ENCODE results near the gene NUPR2. TPM values are rescaled to one million over a fixed set of nuclear protein-coding genes. Genes with fewer than 3 reads are reported as not detected.
A peak's percentile ranks its signal among the peaks of the same experiment; 100 is the strongest.
"Not testable (repeated sequence)": the region's sequence is repeated elsewhere in the genome, so short reads cannot be mapped to it uniquely, and the experiment has no call there.

The NUPR2 gene
- total and polyA plus RNA-seq, 3 experiments from 2014 or later = not detected

GRCh38 chr7:56110611-56111010 lies 5.6 kb downstream of the NUPR2 start:
- Histone ChIP-seq H3K4me1 (ENCODE audit: insufficient read depth, low read length) (peaks cover 11% of the 10 kb centered on the region), H3K9me3 (ENCODE audit: low read length) (no peaks in the 10 kb centered on the region), H3K27me3 (ENCODE audit: insufficient read depth, low read length, poor library complexity, severe bottlenecking) (no peaks in the 10 kb centered on the region), H3K4me3 (ENCODE audit: low read length) (no peak overlapping the region), H3K36me3 (ENCODE audit: insufficient read depth, low read length) (no peaks in the 10 kb centered on the region), H3K27ac (ENCODE audit: low read depth, low read length) (no peak overlapping the region)
- Mint-ChIP-seq H3K4me1 (peaks cover 19 to 25% (median 24%) of the 10 kb centered on the region in 3 donors), H3K4me3 (no peak overlapping the region), H3K27me3 (peaks cover under 1 to 3% of the 10 kb centered on the region in 2 donors), H3K36me3 (peaks cover 2 to 12% (median 3%) of the 10 kb centered on the region in 3 donors), H3K9me3 (no peaks in the 10 kb centered on the region), H3K27ac (no peak overlapping the region)
- DNase-seq = no peak
- POLR2A ChIA-PET = no interaction called here
- CTCF ChIA-PET = no interaction called here

GRCh38 chr7:56107954-56108258 lies 8.3 kb downstream of the NUPR2 start:
- Mint-ChIP-seq H3K4me1 (peaks cover 29 to 43% (median 39%) of the 10 kb centered on the region in 3 donors), H3K36me3 (peaks cover 3 to 31% (median 5%) of the 10 kb centered on the region in 3 donors), H3K27ac (peak overlapping the region in 4 of 8 donors; percentile 4 to 99 (median 88))

GRCh38 chr7:56106108-56107073 lies 9.8 kb downstream of the NUPR2 start, which contains the start of gene CHCHD2:
TSS of gene CHCHD2 (minus strand) at chr7:56106476. CDS start at chr7:56106413, 63 bp downstream.
- peaks cover 29 to 43% (median 39%) of the 10 kb centered on the region in 3 donors for H3K4me1 Mint-ChIP-seq
- POLR2A ChIA-PET = interaction anchor here (0.6 to 1.6 kb wide), 7 partner anchors 41 to 740 kb away, joined by 3 to 8 read pairs (median 6); partner anchors contain the start of genes CCT6A, MRPS17, PSPH and SUMF2
- H3K27ac ChIP-seq (ENCODE audit: low read depth, low read length) = peak within 1 kb of the TSS; percentile 97
- peak; percentile 88 to 96 (median 92) for DNase-seq
- peak within 1 kb of the TSS; percentile 93 to 100 (median 98) for H3K27ac Mint-ChIP-seq
- H3K27me3 Mint-ChIP-seq = peaks cover 0 to 2% of the 10 kb centered on the region in 2 donors
- H3K27me3 ChIP-seq (ENCODE audit: insufficient read depth, low read length, poor library complexity, severe bottlenecking) = no peaks in the 10 kb centered on the region
- peaks cover 22% of the 10 kb centered on the region for H3K4me1 ChIP-seq (ENCODE audit: insufficient read depth, low read length)
- H3K4me3 Mint-ChIP-seq = peak within 1 kb of the TSS; percentile 92 to 99 (median 97)
- peak within 1 kb of the TSS; percentile 93 for H3K4me3 ChIP-seq (ENCODE audit: low read length)
- CTCF ChIA-PET = interaction anchor here (0.7 to 1.7 kb wide), 3 partner anchors 32 to 100 kb away, joined by 3 to 4 read pairs (median 3); no protein-coding TSS in a partner anchor
- H3K9me3 Mint-ChIP-seq = no peaks in the 10 kb centered on the region
- H3K9me3 ChIP-seq (ENCODE audit: low read length) = no peaks in the 10 kb centered on the region
- H3K36me3 Mint-ChIP-seq = peaks cover 3 to 44% (median 8%) of the 10 kb centered on the region in 3 donors
- peaks cover 25% of the 10 kb centered on the region for H3K36me3 ChIP-seq (ENCODE audit: insufficient read depth, low read length)

More at GRCh38 chr7:56107954-56108258, 8.3 kb downstream of the NUPR2 start:
- H3K27me3 Mint-ChIP-seq = peaks cover 0 to 2% of the 10 kb centered on the region in 2 donors
- no peaks in the 10 kb centered on the region for H3K27me3 ChIP-seq (ENCODE audit: insufficient read depth, low read length, poor library complexity, severe bottlenecking)
- DNase-seq = no peak
- POLR2A ChIA-PET = no interaction called here
- CTCF ChIA-PET = no interaction called here
- H3K27ac ChIP-seq (ENCODE audit: low read depth, low read length) = peak overlapping the region; percentile 97
- peak overlapping the region in 5 of 7 donors; percentile 37 to 97 (median 59) for H3K4me3 Mint-ChIP-seq
- no peaks in the 10 kb centered on the region for H3K9me3 ChIP-seq (ENCODE audit: low read length)
- H3K36me3 ChIP-seq (ENCODE audit: insufficient read depth, low read length) = peaks cover 13% of the 10 kb centered on the region
- no peaks in the 10 kb centered on the region for H3K9me3 Mint-ChIP-seq
- H3K4me3 ChIP-seq (ENCODE audit: low read length) = peak overlapping the region; percentile 93
- H3K4me1 ChIP-seq (ENCODE audit: insufficient read depth, low read length) = peaks cover 22% of the 10 kb centered on the region

GRCh38 chr7:56105508-56105907 lies 10.7 kb downstream of the NUPR2 start:
- Histone ChIP-seq H3K9me3 (ENCODE audit: low read length) (no peaks in the 10 kb centered on the region), H3K27ac (ENCODE audit: low read depth, low read length) (peak overlapping the region; percentile 97), H3K36me3 (ENCODE audit: insufficient read depth, low read length) (peaks cover 33% of the 10 kb centered on the region), H3K27me3 (ENCODE audit: insufficient read depth, low read length, poor library complexity, severe bottlenecking) (no peaks in the 10 kb centered on the region), H3K4me3 (ENCODE audit: low read length) (peak overlapping the region; percentile 93), H3K4me1 (ENCODE audit: insufficient read depth, low read length) (peaks cover 22% of the 10 kb centered on the region)
- Mint-ChIP-seq H3K4me3 (peak overlapping the region; percentile 92 to 99 (median 97)), H3K27ac (peak overlapping the region; percentile 93 to 100 (median 98)), H3K4me1 (peaks cover 29 to 43% (median 39%) of the 10 kb centered on the region in 3 donors), H3K9me3 (no peaks in the 10 kb centered on the region), H3K36me3 (peaks cover 3 to 53% (median 12%) of the 10 kb centered on the region in 3 donors), H3K27me3 (peaks cover 0 to 2% of the 10 kb centered on the region in 2 donors)
- DNase-seq = peak; percentile 6 to 57 (median 30)
- POLR2A ChIA-PET = interaction anchor here (0.6 to 1.5 kb wide), 3 partner anchors 41 to 533 kb away, joined by 3 to 6 read pairs (median 5); partner anchors contain the start of genes MRPS17 and SUMF2
- CTCF ChIA-PET = interaction anchor here (0.7 to 1.5 kb wide), 2 partner anchors 41 to 99 kb away, joined by 3 read pairs; no protein-coding TSS in a partner anchor

GRCh38 chr7:56104138-56104537 lies 12.1 kb downstream of the NUPR2 start:
- H3K9me3 ChIP-seq (ENCODE audit: low read length); DNase-seq; POLR2A ChIA-PET; H3K27ac ChIP-seq (ENCODE audit: low read depth, low read length); H3K27me3 Mint-ChIP-seq; H3K9me3 Mint-ChIP-seq; H3K27me3 ChIP-seq (ENCODE audit: insufficient read depth, low read length, poor library complexity, severe bottlenecking); H3K4me3 ChIP-seq (ENCODE audit: low read length): not testable (repeated sequence)
- H3K4me3 Mint-ChIP-seq = peak overlapping the region in 2 of 7 donors; percentile 90 to 92
- H3K36me3 Mint-ChIP-seq = peaks cover 3 to 65% (median 14%) of the 10 kb centered on the region in 3 donors
- CTCF ChIA-PET = interaction anchor here (0.8 kb wide), 1 partner anchor 140 kb away, joined by 3 read pairs; no protein-coding TSS in a partner anchor
- H3K27ac Mint-ChIP-seq = peak overlapping the region in 3 of 8 donors; percentile 15 to 86 (median 84)
- Histone ChIP-seq H3K4me1 (ENCODE audit: insufficient read depth, low read length) (peaks cover 22% of the 10 kb centered on the region), H3K36me3 (ENCODE audit: insufficient read depth, low read length) (peaks cover 43% of the 10 kb centered on the region)
- H3K4me1 Mint-ChIP-seq = peaks cover 29 to 43% (median 39%) of the 10 kb centered on the region in 3 donors

- Mint-ChIP-seq H3K27ac (peak overlapping the region in 1 of 8 donors; percentile 25), H3K36me3 (peaks cover 0 to 56% (median 15%) of the 10 kb centered on the region in 3 donors), H3K9me3 (no peaks in the 10 kb centered on the region), H3K27me3 (no peaks in the 10 kb centered on the region), H3K4me3 (no peak overlapping the region), H3K4me1 (peaks cover 2 to 11% (median 6%) of the 10 kb centered on the region in 3 donors)
- DNase-seq = no peak
- peaks cover 1% of the 10 kb centered on the region for H3K4me1 ChIP-seq (ENCODE audit: insufficient read depth, low read length)
- no peaks in the 10 kb centered on the region for H3K9me3 ChIP-seq (ENCODE audit: low read length)
- no peak overlapping the region for H3K27ac ChIP-seq (ENCODE audit: low read depth, low read length)
- no peaks in the 10 kb centered on the region for H3K27me3 ChIP-seq (ENCODE audit: insufficient read depth, low read length, poor library complexity, severe bottlenecking)
- CTCF ChIA-PET = no interaction called here
- H3K36me3 ChIP-seq (ENCODE audit: insufficient read depth, low read length) = peaks cover 43% of the 10 kb centered on the region
- no peak overlapping the region for H3K4me3 ChIP-seq (ENCODE audit: low read length)
- POLR2A ChIA-PET = no interaction called here
Observed at GRCh38 chr7:56099653-56100052, 16.6 kb downstream of the NUPR2 start.

- H3K27ac ChIP-seq (ENCODE audit: low read depth, low read length); H3K9me3 Mint-ChIP-seq; POLR2A ChIA-PET; H3K27me3 ChIP-seq (ENCODE audit: insufficient read depth, low read length, poor library complexity, severe bottlenecking); H3K4me3 Mint-ChIP-seq; H3K4me1 Mint-ChIP-seq; H3K27me3 Mint-ChIP-seq; H3K9me3 ChIP-seq (ENCODE audit: low read length); H3K27ac Mint-ChIP-seq; H3K4me3 ChIP-seq (ENCODE audit: low read length); H3K4me1 ChIP-seq (ENCODE audit: insufficient read depth, low read length); DNase-seq: not testable (repeated sequence)
- CTCF ChIA-PET = interaction anchor here (0.8 kb wide), 1 partner anchor 23 kb away, joined by 3 read pairs; no protein-coding TSS in a partner anchor
- peaks cover 0 to 46% (median 12%) of the 10 kb centered on the region in 3 donors for H3K36me3 Mint-ChIP-seq
- H3K36me3 ChIP-seq (ENCODE audit: insufficient read depth, low read length) = peaks cover 35% of the 10 kb centered on the region
Observed at GRCh38 chr7:56098187-56099008, 17.8 kb downstream of the NUPR2 start.
